ENCODE data around the gene BCL2L13. TPM values are rescaled to one million over a fixed set of nuclear protein-coding genes. Genes with fewer than 3 reads are reported as not detected.

Gene BCL2L13
- total RNA-seq, 4 donors from 2014 or later = 59.7 to 85.7 (median 64.8) TPM

DNA sequence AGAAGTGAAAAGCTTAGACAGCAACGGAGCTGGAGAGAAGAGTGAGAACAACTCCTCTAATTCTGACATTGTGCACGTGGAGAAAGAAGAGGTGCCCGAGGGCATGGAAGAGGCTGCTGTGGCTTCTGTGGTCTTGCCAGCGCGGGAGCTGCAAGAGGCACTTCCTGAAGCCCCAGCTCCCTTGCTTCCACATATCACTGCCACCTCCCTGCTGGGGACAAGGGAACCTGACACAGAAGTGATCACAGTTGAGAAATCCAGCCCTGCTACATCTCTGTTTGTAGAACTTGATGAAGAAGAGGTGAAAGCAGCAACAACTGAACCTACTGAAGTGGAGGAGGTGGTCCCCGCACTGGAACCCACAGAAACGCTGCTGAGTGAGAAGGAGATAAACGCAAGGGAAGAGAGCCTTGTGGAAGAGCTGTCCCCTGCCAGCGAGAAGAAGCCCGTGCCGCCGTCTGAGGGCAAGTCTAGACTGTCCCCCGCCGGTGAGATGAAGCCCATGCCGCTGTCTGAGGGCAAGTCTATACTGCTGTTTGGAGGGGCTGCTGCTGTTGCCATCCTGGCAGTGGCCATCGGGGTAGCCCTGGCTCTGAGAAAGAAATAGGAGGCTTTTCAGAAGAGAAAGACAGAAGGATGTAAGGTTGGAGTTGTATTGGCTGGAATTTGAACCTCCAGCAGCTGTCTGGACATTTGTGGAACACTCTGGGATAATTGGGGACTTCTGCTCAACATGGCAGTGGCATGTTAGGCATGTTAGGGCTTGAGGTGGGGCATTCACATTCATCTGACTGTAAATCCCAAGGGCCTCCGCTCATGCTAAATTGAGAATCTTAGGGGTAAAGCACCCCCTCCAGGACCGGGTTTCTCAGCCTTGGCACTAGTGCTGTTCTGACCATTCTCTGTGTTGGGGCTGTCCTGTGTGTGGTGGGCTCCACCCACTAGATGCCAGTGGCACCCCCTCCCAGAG is 88.7 kb downstream of the BCL2L13 start:
- TF ChIP-seq, protein P1, sequence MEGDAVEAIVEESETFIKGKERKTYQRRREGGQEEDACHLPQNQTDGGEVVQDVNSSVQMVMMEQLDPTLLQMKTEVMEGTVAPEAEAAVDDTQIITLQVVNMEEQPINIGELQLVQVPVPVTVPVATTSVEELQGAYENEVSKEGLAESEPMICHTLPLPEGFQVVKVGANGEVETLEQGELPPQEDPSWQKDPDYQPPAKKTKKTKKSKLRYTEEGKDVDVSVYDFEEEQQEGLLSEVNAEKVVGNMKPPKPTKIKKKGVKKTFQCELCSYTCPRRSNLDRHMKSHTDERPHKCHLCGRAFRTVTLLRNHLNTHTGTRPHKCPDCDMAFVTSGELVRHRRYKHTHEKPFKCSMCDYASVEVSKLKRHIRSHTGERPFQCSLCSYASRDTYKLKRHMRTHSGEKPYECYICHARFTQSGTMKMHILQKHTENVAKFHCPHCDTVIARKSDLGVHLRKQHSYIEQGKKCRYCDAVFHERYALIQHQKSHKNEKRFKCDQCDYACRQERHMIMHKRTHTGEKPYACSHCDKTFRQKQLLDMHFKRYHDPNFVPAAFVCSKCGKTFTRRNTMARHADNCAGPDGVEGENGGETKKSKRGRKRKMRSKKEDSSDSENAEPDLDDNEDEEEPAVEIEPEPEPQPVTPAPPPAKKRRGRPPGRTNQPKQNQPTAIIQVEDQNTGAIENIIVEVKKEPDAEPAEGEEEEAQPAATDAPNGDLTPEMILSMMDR (IDR thresholded peaks at IDR 0.05) = no peak
- ATAC-seq (ENCODE audit: low FRiP score) (no peak), DNase-seq (ENCODE audit: low spot score) (no peak)

DNA sequence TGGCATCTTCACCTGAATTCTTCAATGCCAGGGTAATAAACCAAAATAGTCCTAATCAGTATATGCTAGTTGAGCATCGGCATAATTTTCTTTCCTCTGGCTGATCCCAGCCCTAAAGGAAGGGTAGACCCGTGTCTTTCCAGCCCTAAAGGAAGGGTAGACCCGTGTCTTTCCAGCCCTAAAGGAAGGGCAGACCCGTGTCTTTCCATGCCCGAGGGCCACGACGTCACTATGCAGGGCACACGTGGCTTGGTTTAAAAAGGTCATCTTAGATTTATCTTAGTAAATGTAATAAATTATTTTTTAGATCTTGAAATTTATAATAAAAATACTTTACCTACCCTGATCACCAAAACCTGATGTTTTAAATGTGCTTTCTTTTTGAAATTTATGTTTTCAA is 90.2 kb downstream of the BCL2L13 start:
- no peak for ATAC-seq (ENCODE audit: low FRiP score)
- TF ChIP-seq, protein P1 (IDR thresholded peaks at IDR 0.05) = no peak
- no peak for DNase-seq (ENCODE audit: low spot score)

DNA sequence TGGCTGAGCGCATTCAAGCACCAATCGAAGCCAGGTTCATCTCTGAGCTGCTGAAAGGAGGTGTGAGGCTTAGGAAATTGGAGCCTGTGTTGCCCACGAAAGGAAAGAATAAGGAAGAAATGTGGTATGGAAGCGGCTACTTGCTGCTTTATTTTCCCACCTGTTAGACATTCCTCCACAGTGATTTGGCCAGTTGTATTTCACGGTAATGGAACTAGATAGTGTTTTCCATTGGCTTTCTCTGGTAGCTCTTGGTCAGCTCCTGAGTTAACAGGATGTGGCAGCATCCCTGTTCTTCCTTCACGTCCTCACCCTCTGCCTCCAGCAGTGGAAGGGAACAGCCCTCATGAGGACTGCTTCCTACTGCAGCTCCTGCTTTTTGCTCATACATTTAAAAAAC is 91.0 kb downstream of the BCL2L13 start:
- ATAC-seq (ENCODE audit: low FRiP score) (no peak), DNase-seq (ENCODE audit: low spot score) (no peak)
- TF ChIP-seq, protein P1 (IDR thresholded peaks at IDR 0.05) = no peak

DNA sequence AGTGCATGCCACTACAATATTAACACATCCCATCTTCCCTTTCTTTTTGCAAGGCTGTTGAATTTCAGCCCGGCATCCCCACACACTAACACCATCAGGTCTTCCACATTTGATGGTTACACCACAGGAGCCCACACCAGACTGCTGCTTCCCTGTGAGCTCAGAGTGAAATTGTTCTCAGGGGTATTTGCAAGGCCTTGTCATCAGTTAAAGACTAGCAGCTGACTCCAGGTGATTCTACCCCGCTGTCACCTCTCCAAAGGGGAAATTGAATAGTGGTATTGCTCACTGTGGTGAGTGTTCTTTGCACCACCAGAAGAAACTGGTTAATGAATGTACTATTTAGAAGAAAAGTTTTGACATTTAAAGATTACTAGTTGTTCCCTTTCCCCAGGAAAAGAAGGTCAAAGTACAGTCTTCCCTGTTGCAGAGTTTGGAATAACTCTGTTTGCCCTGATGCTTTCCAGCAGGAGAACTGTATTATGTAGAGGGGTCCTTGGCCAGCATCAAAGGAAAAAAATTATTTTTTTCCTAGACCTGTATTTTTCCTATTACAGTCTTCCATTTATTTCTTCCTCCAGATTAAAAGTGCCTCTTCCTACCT is 93.8 kb downstream of the BCL2L13 start:
- ATAC-seq (ENCODE audit: low FRiP score) = no peak
- TF ChIP-seq, protein P1 (IDR thresholded peaks at IDR 0.05) = no peak
- DNase-seq (ENCODE audit: low spot score) = no peak

DNA sequence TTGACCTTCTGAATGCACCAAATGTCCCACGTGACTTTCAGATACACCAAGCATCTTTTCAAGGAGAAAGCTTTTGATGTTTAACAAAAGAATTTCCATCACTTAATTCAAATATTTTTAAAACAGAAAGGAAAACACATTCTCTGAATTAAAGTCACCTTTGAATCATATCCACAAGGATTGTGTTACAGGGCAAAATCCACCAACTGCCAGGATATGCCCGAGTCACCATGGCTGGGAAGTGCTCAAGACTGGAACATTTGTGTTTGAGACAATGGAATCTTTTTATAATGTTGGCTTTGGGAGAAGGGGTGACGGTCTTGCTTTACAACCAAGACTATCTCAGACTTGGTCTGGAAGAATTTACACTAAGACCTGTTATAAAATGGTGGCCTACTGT is 94.9 kb downstream of the BCL2L13 start:
- ATAC-seq (ENCODE audit: low FRiP score) (no peak), DNase-seq (ENCODE audit: low spot score) (no peak)
- TF ChIP-seq, protein P1 (IDR thresholded peaks at IDR 0.05) = no peak

DNA sequence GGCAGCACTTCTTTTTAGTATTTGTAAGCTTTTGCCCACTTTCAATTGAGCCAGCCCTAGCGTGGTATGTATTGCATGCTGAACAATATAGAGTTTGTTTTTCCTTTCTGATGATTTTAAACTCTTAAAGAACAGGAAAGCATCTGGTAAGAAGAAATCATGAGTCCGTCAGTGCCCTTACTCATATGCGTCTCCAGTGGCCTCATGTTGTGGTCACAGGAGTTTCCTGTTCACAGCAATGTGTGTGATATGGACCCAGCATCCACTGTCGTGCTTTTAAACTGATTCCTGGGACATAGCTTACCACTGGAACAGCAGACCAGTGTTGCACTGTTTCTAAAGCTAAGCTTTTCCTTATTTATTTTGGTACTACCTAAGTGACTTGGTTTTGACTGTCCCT is 95.6 kb downstream of the BCL2L13 start:
- no peak for ATAC-seq (ENCODE audit: low FRiP score)
- TF ChIP-seq, protein P1 (IDR thresholded peaks at IDR 0.05) = no peak
- DNase-seq (ENCODE audit: low spot score) = no peak
